ENCODE data around the gene NOD2. TPM values are rescaled to one million over a fixed set of nuclear protein-coding genes. Genes with fewer than 3 reads are reported as not detected.

NOD2 gene
- total RNA-seq, 4 donors from 2014 or later = 1.5 to 5.6 (median 1.9) TPM; not detected in 1

Small RNA genes within 50 kb of the gene (microRNA-seq; reads per million reads assigned to microRNA genes)
- not detected for gene MIR3181 (ENCODE audit: borderline microRNAs expressed, borderline replicate concordance)

Small RNA genes within 50 kb of the gene (small RNA-seq; reads per million reads assigned to genes)
- gene MIR3181 = not detected

Other genes with a start within 250 kb of the NOD2 start
- 10 to 100 TPM in 2 of 4 donors, 1 to 10 TPM in 2; 3.5 to 48.1 (median 8.9) TPM for gene NKD1, start 145.2 kb upstream of the NOD2 start, total RNA-seq
- 1 to 10 TPM in 3 of 4 donors, under 1 TPM in 1; 0.76 to 7.7 (median 4.4) TPM for gene SNX20, start 12.3 kb upstream of the NOD2 start, total RNA-seq
- 10 to 100 TPM; 17.6 to 65.8 (median 45.1) TPM for gene CYLD, start 48.5 kb downstream of the NOD2 start, total RNA-seq

Measured in uterus (tissue), 4 donors.